ENCODE measurements around the gene TIMM17B. TPM values are rescaled to one million over a fixed set of nuclear protein-coding genes. Genes with fewer than 3 reads are reported as not detected.

The TIMM17B gene
- total and polyA plus RNA-seq, 2 of the 8 experiments (the other 6 are each of a cell fraction or from before 2014, with no cell fraction given), result 77.8 to 246 TPM

GRCh38 chrX:48904626-48905025 is 7.1 kb upstream of the TIMM17B start (continued):
- TF ChIP-seq CHD7 (IDR thresholded peaks at IDR 0.05; ENCODE audit: insufficient replicate concordance, low read length) (no peak), RFX5 (IDR thresholded peaks at IDR 0.05; ENCODE audit: borderline replicate concordance, low read depth, low read length) (no peak), NRF1 (IDR thresholded peaks at IDR 0.05; ENCODE audit: low read depth, low read length) (no peak)
